Non-pigmented ciliary epithelial cell (primary cell): ENCODE measurements around the gene YY2.

Source experiments
- DNase-seq: peaks from one replicate; pipeline ENCODE4 v3.0.0-alpha.2; 2010; ENCODE audit warnings: low read depth

YY2 gene

DNA sequence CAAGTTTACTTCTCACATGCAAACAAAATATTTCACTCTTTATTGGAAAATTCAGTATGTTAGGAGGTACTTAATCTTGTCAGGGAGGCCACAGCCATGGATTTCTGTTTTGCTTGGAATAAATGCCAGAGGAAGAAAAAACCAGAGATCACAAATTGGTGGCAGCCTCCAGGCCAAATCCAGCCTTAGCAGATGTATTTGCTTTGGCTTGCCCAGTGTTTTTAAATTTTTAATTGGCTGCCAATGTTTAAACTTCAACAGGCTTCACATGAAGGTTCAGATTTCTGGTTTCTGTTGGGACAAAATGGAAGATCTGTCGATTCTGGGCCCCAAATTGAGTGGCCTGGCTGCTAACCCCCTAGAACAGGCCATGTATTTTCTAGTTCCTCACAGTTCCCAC lies 19.2 kb downstream of the YY2 start:
- DNase-seq, result no peak

DNA sequence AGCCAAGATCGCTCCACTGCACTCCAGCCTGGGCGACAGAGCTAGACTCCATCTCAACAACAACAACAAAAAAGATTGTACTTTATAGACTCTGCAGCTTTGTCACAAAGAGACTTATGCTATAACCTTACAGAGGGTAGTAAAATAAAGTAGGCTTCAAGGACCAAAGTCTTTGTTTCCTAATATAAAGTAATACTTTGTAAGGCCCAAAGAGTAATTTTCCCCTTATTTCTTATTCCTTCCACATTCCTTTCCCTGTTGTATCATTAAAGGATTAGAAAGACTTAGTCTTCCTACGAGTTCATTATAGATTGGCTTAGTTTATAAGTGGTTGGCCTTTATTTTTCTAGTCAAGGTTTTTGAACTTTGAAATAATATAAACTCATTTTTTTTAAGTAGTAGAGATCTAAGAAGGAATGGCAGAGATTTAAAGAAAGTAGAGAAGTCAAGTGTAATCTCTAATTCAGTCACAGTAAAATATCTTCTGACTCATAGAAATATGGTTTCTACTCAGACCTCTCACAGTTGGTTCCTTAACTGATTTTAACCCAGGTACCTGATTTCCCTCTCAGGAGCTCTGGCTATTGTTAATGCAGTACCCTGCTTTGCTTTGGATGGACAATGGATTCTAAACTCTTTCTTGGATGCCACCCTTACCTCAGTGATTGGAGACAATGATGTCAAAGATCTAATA lies 26.2 kb downstream of the YY2 start:
- no peak for DNase-seq

DNA sequence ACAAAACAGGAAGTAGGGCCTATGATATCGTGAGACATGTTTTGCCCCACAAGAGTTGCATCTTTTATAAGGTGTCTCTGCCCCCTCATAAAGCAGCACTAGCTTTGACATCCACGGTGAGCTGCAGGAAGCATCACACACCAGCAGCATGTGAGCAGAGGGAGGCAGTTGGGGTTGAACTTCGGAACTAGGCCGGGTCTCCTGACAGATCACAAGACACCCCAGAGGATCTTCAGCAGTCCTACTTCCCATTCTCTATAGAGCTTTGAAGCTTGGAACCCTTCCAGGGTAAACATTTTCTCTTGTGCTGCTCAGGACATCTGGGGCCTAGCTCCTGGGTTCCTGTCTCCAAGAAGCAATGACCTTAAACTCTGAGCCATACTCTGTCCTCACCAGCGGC lies 27.5 kb downstream of the YY2 start:
- DNase-seq, result no peak

DNA sequence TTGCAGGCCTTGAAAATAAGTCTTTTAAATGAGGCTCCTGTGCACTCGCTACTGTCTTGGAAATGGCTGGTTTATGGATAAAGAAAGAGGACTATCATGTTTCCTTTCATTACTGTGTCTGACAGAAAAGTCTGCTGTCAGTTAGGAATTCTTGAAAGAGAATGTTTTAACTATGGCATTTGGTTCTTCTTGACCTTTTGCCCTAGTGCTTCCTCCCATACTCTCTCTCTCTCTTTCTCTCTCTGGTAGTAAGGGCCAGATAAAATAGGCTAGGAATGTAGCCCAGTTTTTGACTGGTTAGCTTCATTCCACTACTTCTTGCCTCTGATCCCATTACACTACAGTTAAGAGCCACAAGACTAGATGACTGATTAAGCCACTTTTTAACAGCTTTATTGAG lies 29.8 kb downstream of the YY2 start:
- DNase-seq, result no peak

DNA sequence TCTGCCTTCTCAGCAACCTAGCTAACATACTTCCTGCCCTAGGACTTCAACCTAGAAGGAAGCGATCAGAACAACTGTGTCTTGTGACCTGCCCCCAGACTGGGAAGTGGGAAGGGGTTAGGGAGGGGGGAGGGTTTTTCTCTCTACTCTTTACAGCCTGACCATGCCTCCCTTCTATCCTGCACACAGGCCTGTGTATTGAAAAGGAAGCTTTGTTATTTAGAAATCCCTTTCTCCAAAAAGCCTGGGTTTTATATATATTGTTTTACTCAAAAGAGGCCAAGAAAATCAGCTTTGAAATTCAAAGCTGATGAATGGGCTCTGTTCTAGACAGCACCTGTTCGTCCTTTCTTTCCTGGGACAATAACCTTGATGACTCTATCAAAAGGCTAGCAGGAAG lies 49.5 kb downstream of the YY2 start:
- DNase-seq, result no peak

DNA sequence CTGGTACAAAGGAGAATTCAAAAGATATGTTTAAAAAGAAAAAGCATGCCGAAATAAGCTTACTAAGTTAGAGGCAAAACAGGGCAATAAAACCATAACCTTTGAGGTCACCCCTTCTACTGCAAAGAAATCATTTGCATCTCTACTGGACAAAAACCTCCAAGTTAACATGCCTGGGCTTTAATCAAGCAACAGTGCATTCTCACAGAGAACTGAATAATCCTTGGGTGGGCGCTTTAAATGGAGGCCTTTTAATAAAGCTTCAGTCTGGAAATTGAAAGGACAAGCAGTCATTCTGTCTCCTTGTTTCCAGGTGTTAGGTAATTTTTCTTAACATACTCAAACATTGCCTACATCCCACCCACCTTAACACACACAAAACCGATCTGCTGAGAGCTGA lies 50.2 kb downstream of the YY2 start:
- no peak for DNase-seq

DNA sequence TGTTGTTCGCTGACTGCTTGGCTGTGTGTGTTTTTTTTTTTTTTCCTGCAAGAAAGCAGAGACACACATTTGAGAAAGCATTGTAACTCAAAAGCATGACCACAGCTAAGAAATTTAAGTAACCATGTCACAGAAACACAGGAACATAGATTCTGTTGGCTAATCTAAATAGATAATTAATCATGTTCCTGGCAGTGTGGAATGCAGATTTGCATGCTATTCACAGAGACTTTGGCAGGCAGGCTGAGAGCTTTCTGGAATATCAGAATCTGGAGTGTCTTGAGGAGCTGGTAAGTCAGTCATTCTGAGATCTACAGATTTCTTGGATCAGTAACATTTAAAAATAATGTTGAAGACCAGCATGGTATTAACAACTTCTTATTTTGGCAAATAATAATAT lies 51.5 kb downstream of the YY2 start:
- no peak for DNase-seq
